MM.1S (cell line): Measurements from ENCODE around the gene SNX3.

Source experiments
- CTCF ChIP-seq: fragments of 300-600 bp; sonication (generic); IDR thresholded peaks from 2 replicates; pipeline ENCODE4 v1.5.1; 2016; ENCODE audit warnings: antibody characterized with exemption, low read length, mixed read lengths
- EZH2 ChIP-seq: fragments of 300-600 bp; sonication (generic); optimal IDR thresholded peaks from 2 replicates; pipeline ENCODE3; 2017; ENCODE audit warnings: low read depth, mild to moderate bottlenecking, antibody characterized with exemption, low read length, mixed read lengths
- EZH2phosphoT487 ChIP-seq: fragments of 300-600 bp; sonication (generic); IDR thresholded peaks from 2 replicates; pipeline ENCODE4 v1.6.1; 2018; ENCODE audit warnings: antibody characterized with exemption, low read length

GRCh38 chr6:108171291-108171917, 89.4 kb downstream of the SNX3 start:
- no peak for TF ChIP-seq CTCF
- TF ChIP-seq EZH2 = no peak
- TF ChIP-seq EZH2phosphoT487 = no peak
